ENCODE measurements around the gene MIER2.

The MIER2 gene

GRCh38 chr19:373391-374182 is 29.0 kb upstream of the MIER2 start:
- TF ChIP-seq GABPA (IDR thresholded peaks at IDR 0.05; ENCODE audit: low read depth) (no peak), REST (IDR thresholded peaks at IDR 0.05; ENCODE audit: insufficient replicate concordance, low read depth) (no peak), POLR2AphosphoS5 (IDR thresholded peaks at IDR 0.05; ENCODE audit: low read depth) (no peak), CTCF (IDR thresholded peaks at IDR 0.05; ENCODE audit: insufficient read depth, low read length) (no peak), SPI1 (IDR thresholded peaks at IDR 0.05; ENCODE audit: borderline replicate concordance, low read depth) (no peak)
- no peak overlapping the region for H3K4me3 ChIP-seq (replicated peaks; ENCODE audit: insufficient read depth, low read length)
- no peaks in the 10 kb centered on the region for H3K27me3 ChIP-seq (ENCODE audit: insufficient read depth, poor library complexity, severe bottlenecking)
- no peak for DNase-seq (ENCODE audit: low read depth in 1 of 2, low spot score in 1 of 2)
- no peak overlapping the region for H3K27ac ChIP-seq (replicated peaks)

- no peak for TF ChIP-seq SPI1 (IDR thresholded peaks at IDR 0.05; ENCODE audit: borderline replicate concordance, low read depth)
- TF ChIP-seq CTCF (IDR thresholded peaks at IDR 0.05; ENCODE audit: insufficient read depth, low read length), result no peak
- no peak for TF ChIP-seq POLR2AphosphoS5 (IDR thresholded peaks at IDR 0.05; ENCODE audit: low read depth)
- no peak for TF ChIP-seq REST (IDR thresholded peaks at IDR 0.05; ENCODE audit: insufficient replicate concordance, low read depth)
- no peak for TF ChIP-seq GABPA (IDR thresholded peaks at IDR 0.05; ENCODE audit: low read depth)
- no peak overlapping the region for H3K4me3 ChIP-seq (replicated peaks; ENCODE audit: insufficient read depth, low read length)
- no peak overlapping the region for H3K27ac ChIP-seq (replicated peaks)
- no peak for DNase-seq (ENCODE audit: low read depth in 1 of 2, low spot score in 1 of 2)
- no peaks in the 10 kb centered on the region for H3K27me3 ChIP-seq (ENCODE audit: insufficient read depth, poor library complexity, severe bottlenecking)
Observed at GRCh38 chr19:372306-372890, 27.8 kb upstream of the MIER2 start.

- no peak for TF ChIP-seq SPI1 (IDR thresholded peaks at IDR 0.05; ENCODE audit: borderline replicate concordance, low read depth)
- no peak for TF ChIP-seq POLR2AphosphoS5 (IDR thresholded peaks at IDR 0.05; ENCODE audit: low read depth)
- no peak for TF ChIP-seq GABPA (IDR thresholded peaks at IDR 0.05; ENCODE audit: low read depth)
- TF ChIP-seq REST (IDR thresholded peaks at IDR 0.05; ENCODE audit: insufficient replicate concordance, low read depth), result no peak
- TF ChIP-seq CTCF (IDR thresholded peaks at IDR 0.05; ENCODE audit: insufficient read depth, low read length), result no peak
- H3K27me3 ChIP-seq (ENCODE audit: insufficient read depth, poor library complexity, severe bottlenecking), result no peaks in the 10 kb centered on the region
- DNase-seq (ENCODE audit: low read depth in 1 of 2, low spot score in 1 of 2), result no peak
- H3K4me3 ChIP-seq (replicated peaks; ENCODE audit: insufficient read depth, low read length), result no peak overlapping the region
- no peak overlapping the region for H3K27ac ChIP-seq (replicated peaks)
Observed at GRCh38 chr19:371501-372168, 27.0 kb upstream of the MIER2 start.
